ENCODE measurements around the gene LRRC37B.
"Not testable (repeated sequence)": the region's sequence is repeated elsewhere in the genome, so short reads cannot be mapped to it uniquely, and the experiment has no call there.

Gene LRRC37B

DNA sequence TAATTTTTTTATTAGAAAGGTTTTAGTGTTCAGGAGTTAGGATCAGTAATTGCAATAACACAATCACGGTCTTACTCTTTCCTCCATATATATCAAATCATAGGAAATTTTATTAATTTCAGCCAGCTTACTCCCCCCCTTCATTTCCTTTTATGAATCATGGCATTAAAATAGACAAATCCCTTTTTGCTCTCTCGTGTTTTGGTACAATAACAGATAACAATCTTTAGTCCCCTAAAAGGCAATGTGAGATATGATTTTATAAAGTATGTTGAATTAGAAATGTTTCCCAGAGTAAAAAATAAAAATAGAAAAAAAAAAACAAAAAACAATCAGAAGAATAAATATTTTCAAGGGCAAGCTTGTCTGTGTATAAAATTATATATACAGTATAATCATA lies 92.5 kb downstream of the LRRC37B start:
- DNase-seq, result no peak

DNA sequence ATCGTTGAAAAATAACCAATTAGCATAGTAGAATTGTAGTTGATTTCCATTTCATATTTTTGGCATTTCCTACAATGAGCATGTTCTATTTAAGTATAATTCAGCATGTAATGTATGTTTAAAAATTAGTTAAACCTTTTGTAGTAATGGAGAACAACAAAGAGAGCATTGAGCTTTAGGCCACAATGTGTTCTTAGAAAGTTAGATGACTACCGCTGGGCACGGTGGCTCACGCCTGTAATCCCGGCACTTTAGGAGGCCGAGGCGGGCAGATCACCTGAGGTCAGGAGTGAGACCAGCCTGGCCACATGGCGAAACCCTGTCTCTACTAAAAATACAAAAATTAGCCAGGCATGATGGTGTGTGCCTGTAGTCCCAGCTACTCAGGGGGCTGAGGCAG lies 93.1 kb downstream of the LRRC37B start:
- not testable (repeated sequence) for DNase-seq

DNA sequence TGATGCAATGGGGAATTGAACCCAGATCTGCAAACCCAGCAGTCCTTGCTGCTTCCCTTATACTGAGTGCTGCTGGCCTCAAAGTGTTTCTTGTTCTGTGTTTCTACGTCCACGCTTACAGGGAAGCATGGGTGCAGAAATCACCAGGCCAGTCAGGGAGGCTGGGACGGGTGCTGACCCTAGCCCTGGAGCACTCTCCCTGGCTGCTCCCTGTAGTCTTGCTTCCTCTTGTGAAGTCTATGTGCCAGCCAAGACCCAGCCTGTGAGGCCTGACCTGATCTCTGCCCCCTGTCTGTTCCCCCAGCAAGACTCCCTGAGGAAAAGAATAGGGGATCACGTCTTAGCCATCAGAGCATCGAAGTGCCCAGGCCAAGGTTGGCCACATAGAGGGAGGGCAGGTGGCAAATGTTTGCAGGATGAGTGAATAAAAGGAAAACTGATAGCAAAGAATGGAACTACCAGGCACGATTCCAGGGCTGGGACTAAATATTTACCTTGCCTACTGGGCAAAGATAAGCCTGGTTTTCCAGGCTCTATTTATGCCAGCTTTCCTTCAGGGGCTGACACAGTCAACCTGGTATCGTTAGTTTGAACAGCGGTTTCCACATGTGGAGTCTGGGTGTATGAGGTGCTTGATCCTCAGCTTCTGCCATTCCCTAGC lies 93.9 kb downstream of the LRRC37B start:
- no peak for DNase-seq

DNA sequence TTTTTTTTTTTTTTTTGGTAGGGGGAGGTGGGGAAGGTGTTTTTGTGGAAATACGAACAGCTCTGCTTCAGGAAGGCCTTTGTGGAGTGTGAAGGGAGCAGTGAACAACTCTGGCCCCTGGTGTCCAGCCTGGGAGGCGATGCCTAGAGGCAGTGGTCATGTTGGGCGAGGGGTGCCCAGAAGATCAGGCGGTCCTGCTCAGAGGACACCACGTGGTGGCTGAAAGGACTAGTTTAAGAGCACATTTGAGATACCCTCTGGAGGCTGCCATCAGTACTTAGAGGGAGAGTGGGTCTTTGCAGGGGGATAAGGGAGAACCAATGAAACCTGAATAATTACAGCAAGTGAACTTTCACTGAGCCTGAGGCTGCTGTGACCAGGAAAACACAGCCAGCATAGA lies 95.0 kb downstream of the LRRC37B start:
- DNase-seq, result no peak

DNA sequence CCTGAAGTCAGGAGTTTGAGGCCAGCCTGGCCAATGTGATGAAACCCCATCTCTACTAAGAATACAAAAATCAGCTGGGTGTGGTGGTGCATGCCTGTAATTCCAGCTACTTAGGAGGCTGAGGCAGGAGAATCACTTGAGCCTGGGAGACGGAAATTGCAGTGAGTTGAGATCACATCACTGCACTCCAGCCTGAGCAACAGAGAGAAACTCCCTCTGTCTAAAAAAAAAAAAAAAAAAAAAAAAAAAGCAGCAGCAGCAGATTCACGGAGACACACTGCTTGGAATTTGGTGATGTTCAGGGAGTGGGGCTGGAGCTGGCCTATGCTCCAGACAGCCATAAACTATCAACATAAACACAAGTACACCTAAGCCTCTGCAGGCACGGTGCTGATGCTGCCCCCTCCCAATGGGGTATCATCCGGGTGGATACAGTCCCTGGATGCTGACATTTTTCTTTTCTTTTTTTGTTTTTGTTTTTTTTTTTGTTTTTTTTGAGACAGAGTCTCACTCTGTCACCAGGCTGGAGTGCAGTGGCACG lies 95.5 kb downstream of the LRRC37B start:
- no peak for DNase-seq

All from right hindlimb (tissue), 1 donor.